IPS-20b (cell line): ENCODE data around the gene S100A13.
"Not testable (repeated sequence)": the region's sequence is repeated elsewhere in the genome, so short reads cannot be mapped to it uniquely, and the experiment has no call there.

Experiments
- H3K27ac ChIP-seq: one replicate; pipeline ENCODE4 v1.5.1; 2013; ENCODE audit warnings: low read length
- H3K27me3 ChIP-seq: 2 replicates; pipeline ENCODE4 v1.6.1; 2013; ENCODE audit warnings: mild to moderate bottlenecking, low read length, inconsistent platforms; ENCODE audit not compliant: insufficient read depth
- H3K36me3 ChIP-seq: 2 replicates; pipeline ENCODE4 v1.6.1; 2013; ENCODE audit warnings: low read depth, mild to moderate bottlenecking, inconsistent platforms, low read length, moderate library complexity; ENCODE audit not compliant: insufficient read depth
- H3K4me1 ChIP-seq: 2 replicates; pipeline ENCODE4 v1.6.1; 2013; ENCODE audit warnings: mild to moderate bottlenecking, control low read depth, inconsistent platforms, low read length, moderate library complexity; ENCODE audit not compliant: insufficient read depth
- H3K4me3 ChIP-seq: 2 replicates; pipeline ENCODE4 v1.5.1; 2013; ENCODE audit warnings: mild to moderate bottlenecking, low read length, inconsistent platforms
- H3K9ac ChIP-seq: 2 replicates; pipeline ENCODE4 v1.6.1; 2013; ENCODE audit warnings: low read depth, mild to moderate bottlenecking, inconsistent platforms, low read length, moderate library complexity
- H3K9me3 ChIP-seq: 2 replicates; pipeline ENCODE4 v1.6.1; 2013; ENCODE audit warnings: mild to moderate bottlenecking, low read depth, low read length, inconsistent platforms; ENCODE audit not compliant: insufficient read depth

The S100A13 gene

GRCh38 chr1:153575081-153575491 lies 52.2 kb downstream of the S100A13 start:
- H3K4me3 ChIP-seq, H3K27me3 ChIP-seq, H3K4me1 ChIP-seq, H3K27ac ChIP-seq, H3K9me3 ChIP-seq, H3K9ac ChIP-seq, H3K36me3 ChIP-seq: not testable (repeated sequence)

- Histone ChIP-seq H3K4me3 (no peak overlapping the region), H3K9ac (no peak overlapping the region), H3K27ac (no peak overlapping the region)
Measured at GRCh38 chr1:153573351-153573750, 54.0 kb downstream of the S100A13 start.

GRCh38 chr1:153572569-153573015 lies 54.7 kb downstream of the S100A13 start:
- Histone ChIP-seq H3K9me3 (no peaks in the 10 kb centered on the region), H3K9ac (no peak overlapping the region), H3K27me3 (no peaks in the 10 kb centered on the region), H3K36me3 (no peaks in the 10 kb centered on the region), H3K4me1 (peaks cover 8% of the 10 kb centered on the region), H3K4me3 (no peak overlapping the region), H3K27ac (no peak overlapping the region)

More at GRCh38 chr1:153573351-153573750, 54.0 kb downstream of the S100A13 start:
- H3K36me3 ChIP-seq: no peaks in the 10 kb centered on the region
- H3K4me1 ChIP-seq: peaks cover 1% of the 10 kb centered on the region
- H3K9me3 ChIP-seq: no peaks in the 10 kb centered on the region
- H3K27me3 ChIP-seq: no peaks in the 10 kb centered on the region

- peaks cover 15% of the 10 kb centered on the region for H3K4me1 ChIP-seq
- H3K9me3 ChIP-seq: no peaks in the 10 kb centered on the region
- H3K36me3 ChIP-seq: no peaks in the 10 kb centered on the region
- H3K9ac ChIP-seq: no peak overlapping the region
- no peak overlapping the region for H3K27ac ChIP-seq
- H3K4me3 ChIP-seq: no peak overlapping the region
- H3K27me3 ChIP-seq: no peaks in the 10 kb centered on the region
Measured at GRCh38 chr1:153571706-153572105, 55.6 kb downstream of the S100A13 start.

- no peak overlapping the region for H3K4me3 ChIP-seq
- no peak overlapping the region for H3K9ac ChIP-seq
- peaks cover 19% of the 10 kb centered on the region for H3K4me1 ChIP-seq
- H3K36me3 ChIP-seq: no peaks in the 10 kb centered on the region
- H3K27ac ChIP-seq: no peak overlapping the region
- H3K27me3 ChIP-seq: no peaks in the 10 kb centered on the region
- no peaks in the 10 kb centered on the region for H3K9me3 ChIP-seq
Measured at GRCh38 chr1:153570874-153571273, 56.4 kb downstream of the S100A13 start.

- Histone ChIP-seq H3K36me3 (no peaks in the 10 kb centered on the region), H3K9me3 (no peaks in the 10 kb centered on the region), H3K27ac (no peak overlapping the region), H3K4me1 (peaks cover 24% of the 10 kb centered on the region), H3K4me3 (no peak overlapping the region), H3K9ac (no peak overlapping the region), H3K27me3 (no peaks in the 10 kb centered on the region)
Measured at GRCh38 chr1:153569465-153569864, 57.8 kb downstream of the S100A13 start.
